GM06990 (cell line): ENCODE measurements around the gene SCN3A.
A peak's percentile ranks its signal among the peaks of the same experiment; 100 is the strongest.

ENCODE experiments used
- DNase-seq: peaks from one replicate; pipeline ENCODE4 v3.0.0-alpha.2; 2011; ENCODE audit not compliant: insufficient read length; ENCODE audit errors: extremely low read depth
- H3K27me3 ChIP-seq: replicated peaks from 2 replicates; pipeline ENCODE4 v1.6.0; 2011; ENCODE audit warnings: low read length; ENCODE audit not compliant: control insufficient read depth, insufficient read depth
- H3K36me3 ChIP-seq: 2 replicates; pipeline ENCODE4 v1.5.1; 2011; ENCODE audit warnings: low read length; ENCODE audit not compliant: control insufficient read depth, insufficient read depth
- H3K4me3 ChIP-seq: replicated peaks from 2 replicates; pipeline ENCODE4 v1.5.1; 2011; ENCODE audit warnings: low read depth, mild to moderate bottlenecking, control low read depth, low read length
- CTCF ChIP-seq: IDR thresholded peaks from 2 replicates; pipeline ENCODE4 v1.5.1; 2011; ENCODE audit warnings: low read length, control low read depth, mild to moderate bottlenecking, inconsistent platforms; ENCODE audit not compliant: insufficient read depth, poor library complexity, severe bottlenecking

The SCN3A gene

DNA sequence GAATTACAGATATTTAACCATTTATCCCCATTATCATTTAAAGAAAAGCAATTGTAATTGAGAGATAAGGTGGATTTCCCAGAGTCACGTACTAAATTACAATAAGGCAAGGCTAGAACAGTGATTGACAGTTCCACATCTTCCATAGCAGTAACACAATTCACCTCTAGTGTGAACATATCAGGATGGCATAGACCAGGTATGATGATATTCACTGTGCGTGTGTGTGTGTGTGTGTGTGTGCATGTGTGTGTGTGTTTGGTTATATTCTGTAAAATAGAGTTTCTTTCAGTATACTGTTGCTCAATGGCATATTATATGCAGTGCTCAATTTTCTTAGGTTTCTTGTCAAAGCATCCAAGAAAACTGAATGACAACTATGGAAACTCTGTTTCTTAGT is 37.1 kb upstream of the SCN3A start:
- Histone ChIP-seq H3K27me3 (no peaks in the 10 kb centered on the region), H3K4me3 (no peak overlapping the region), H3K36me3 (no peaks in the 10 kb centered on the region)
- no peak for DNase-seq
- TF ChIP-seq CTCF: no peak

GRCh38 chr2:165239856-165240515 is 36.1 kb upstream of the SCN3A start:
- Histone ChIP-seq H3K4me3 (no peak overlapping the region), H3K36me3 (no peaks in the 10 kb centered on the region), H3K27me3 (no peaks in the 10 kb centered on the region)
- TF ChIP-seq CTCF: no peak
- no peak for DNase-seq

GRCh38 chr2:165239230-165239629 is 35.4 kb upstream of the SCN3A start, which contains the start of gene SCN2A:
Gene SCN2A, plus strand, starts transcription at chr2:165239414. Its CDS starts 56,410 bp downstream, at chr2:165295824.
- H3K27me3 ChIP-seq: no peaks in the 10 kb centered on the region
- DNase-seq: peak; percentile 20
- TF ChIP-seq CTCF: peak; percentile 62
- H3K4me3 ChIP-seq: no peak within 1 kb of the TSS
- H3K36me3 ChIP-seq: no peaks in the 10 kb centered on the region

GRCh38 chr2:165238295-165238694 is 34.4 kb upstream of the SCN3A start:
- Histone ChIP-seq H3K36me3 (no peaks in the 10 kb centered on the region), H3K27me3 (no peaks in the 10 kb centered on the region), H3K4me3 (no peak overlapping the region)
- TF ChIP-seq CTCF: no peak
- DNase-seq: no peak

DNA sequence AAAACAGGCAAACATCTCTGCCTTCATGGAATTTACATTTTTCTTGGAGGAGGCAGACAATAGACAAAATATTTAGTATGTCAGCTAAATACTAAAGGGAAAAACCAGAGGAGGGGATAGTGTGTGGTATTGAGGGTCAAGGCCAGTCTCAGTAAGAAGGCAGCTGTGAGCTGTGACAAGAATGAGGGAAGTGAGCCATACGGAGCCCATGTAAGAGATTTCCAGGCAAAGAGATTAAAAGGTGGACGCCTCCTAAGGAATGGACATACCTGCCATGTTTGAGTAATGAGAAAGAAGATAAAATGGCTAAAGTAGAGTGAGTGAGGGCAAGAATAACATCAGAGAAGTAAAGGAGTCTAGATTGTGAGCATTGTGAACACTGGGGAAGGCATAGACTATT is 33.2 kb upstream of the SCN3A start:
- TF ChIP-seq CTCF: no peak

DNA sequence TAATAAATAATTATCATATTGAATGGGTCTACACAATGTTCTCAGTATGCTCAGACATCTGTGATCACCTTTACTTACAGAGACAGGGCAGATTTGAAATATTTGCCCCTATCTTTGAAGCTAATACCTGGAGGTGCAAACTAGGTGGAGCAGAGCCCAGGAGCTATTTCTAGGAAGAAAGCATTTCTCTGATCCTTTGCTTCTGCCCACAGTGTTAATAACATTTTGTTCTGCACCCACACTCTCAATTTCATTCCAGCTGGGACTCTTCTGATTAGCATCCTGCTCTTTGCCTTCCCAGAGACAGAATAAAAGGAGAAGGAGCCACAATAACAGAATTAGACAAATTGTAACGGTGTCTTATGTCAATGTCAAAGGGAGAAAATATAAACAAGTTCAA is 23.7 kb upstream of the SCN3A start:
- TF ChIP-seq CTCF: no peak
- Histone ChIP-seq H3K4me3 (no peak overlapping the region), H3K27me3 (no peaks in the 10 kb centered on the region), H3K36me3 (no peaks in the 10 kb centered on the region)
- no peak for DNase-seq

More for the DNA sequence above, 33.2 kb upstream of the SCN3A start:
- no peaks in the 10 kb centered on the region for H3K27me3 ChIP-seq
- no peak overlapping the region for H3K4me3 ChIP-seq
- no peak for DNase-seq
- no peaks in the 10 kb centered on the region for H3K36me3 ChIP-seq
